B cell (primary cell): ENCODE measurements around the gene BHLHE40. TPM values are rescaled to one million over a fixed set of nuclear protein-coding genes. Genes with fewer than 3 reads are reported as not detected.

ENCODE experiments used
- ATAC-seq: fragments of 200-7000 bp; cut with Tn5 transposase; one replicate; pipeline ENCODE4 v1.10.0; 2021; ENCODE audit warnings: low read depth, mild to moderate bottlenecking, moderate number of reproducible peaks, moderate library complexity
- CTCF ChIA-PET: fragments of 350-600 bp; sonication (Branson Sonifier 250); formaldehyde crosslinking; loops from one replicate; lab custom pipeline; 2021; ENCODE audit warnings: antibody characterized with exemption, inconsistent platforms; lab: Charles Lee
- POLR2A ChIA-PET: fragments of 350-600 bp; sonication (Branson Sonifier 250); formaldehyde crosslinking; loops from one replicate; lab custom pipeline; 2021; ENCODE audit warnings: antibody characterized with exemption; lab: Charles Lee
- DNase-seq: peaks from one replicate; pipeline ENCODE4 v3.0.0; 2013
- H2AFZ ChIP-seq: 2 replicates; pipeline ENCODE4 v1.6.1; 2012; ENCODE audit warnings: mild to moderate bottlenecking, low read depth, low read length; ENCODE audit not compliant: insufficient read depth, poor library complexity, severe bottlenecking
- H3K27ac ChIP-seq, 2 donors: 1 replicate in 1 of 2; 2 replicates in 1 of 2; pipeline ENCODE4 v1.5.1; 2012 to 2013; ENCODE audit warnings: low read length in 2 of 2, mild to moderate bottlenecking in 2 of 2, moderate library complexity in 1 of 2
- H3K27me3 ChIP-seq, 4 experiments: fragments of 200-600 bp in 1 of 4; sonication (generic) in 1 of 4; replicated peaks in 1 of 4; 1 replicate in 2 of 4; 2 replicates in 2 of 4; pipeline versions ENCODE4 v1.6.1 to v1.7.0; 2013 to 2016; ENCODE audit warnings: low read length in 3 of 4, mild to moderate bottlenecking in 2 of 4, mixed read lengths in 1 of 4, moderate library complexity in 1 of 4; ENCODE audit not compliant: insufficient read depth in 4 of 4, control insufficient read depth in 3 of 4; ENCODE audit errors: control extremely low read depth in 1 of 4
- H3K36me3 ChIP-seq, 2 experiments: replicated peaks in 1 of 2; 1 replicate in 1 of 2; 2 replicates in 1 of 2; pipeline versions ENCODE4 v1.6.1 to v1.7.1; 2013; ENCODE audit warnings: low read length in 1 of 2; ENCODE audit not compliant: insufficient read depth in 2 of 2, control insufficient read depth in 1 of 2; ENCODE audit errors: control extremely low read depth in 1 of 2, extremely low read depth in 1 of 2
- H3K4me1 ChIP-seq, 2 donors: fragments of 200-600 bp in 1 of 2; sonication (generic) in 1 of 2; 1 replicate in 1 of 2; 2 replicates in 1 of 2; pipeline versions ENCODE4 v1.5.1 to v1.6.1; 2013 to 2017; ENCODE audit warnings: low read length in 2 of 2; ENCODE audit not compliant: control insufficient read depth in 2 of 2, insufficient read depth in 2 of 2
- H3K4me2 ChIP-seq: replicated peaks from 2 replicates; pipeline ENCODE3; 2012; ENCODE audit warnings: mild to moderate bottlenecking, low read depth, low read length; ENCODE audit not compliant: poor library complexity, severe bottlenecking
- H3K4me3 ChIP-seq, 5 experiments: fragments of 200-600 bp in 1 of 5; sonication (generic) in 1 of 5; 1 replicate in 3 of 5; 2 replicates in 2 of 5; pipeline versions ENCODE4 v1.5.1 to v1.7.0; 2011 to 2016; ENCODE audit warnings: low read length in 4 of 5, mild to moderate bottlenecking in 4 of 5, low read depth in 2 of 5, control low read depth in 1 of 5, moderate library complexity in 1 of 5; ENCODE audit not compliant: insufficient read depth in 1 of 5; ENCODE audit errors: control extremely low read depth in 1 of 5, extremely low read depth in 1 of 5
- H3K79me2 ChIP-seq: fragments of 200-600 bp; sonication (generic); one replicate; pipeline ENCODE4 v1.6.0; 2016; ENCODE audit warnings: low read length; ENCODE audit not compliant: control insufficient read depth, insufficient read depth
- H3K9ac ChIP-seq: fragments of 200-600 bp; sonication (generic); 2 replicates; pipeline ENCODE4 v1.6.1; 2017; ENCODE audit warnings: mild to moderate bottlenecking, low read length, moderate library complexity
- H3K9me3 ChIP-seq, 3 donors: one replicate each; pipeline versions ENCODE4 v1.6.1 to v1.7.1; 2013; ENCODE audit warnings: low read length in 2 of 3; ENCODE audit not compliant: control insufficient read depth in 2 of 3, insufficient read depth in 1 of 3; ENCODE audit errors: control extremely low read depth in 1 of 3
- H4K20me1 ChIP-seq: 2 replicates; pipeline ENCODE4 v1.6.0; 2012; ENCODE audit warnings: mild to moderate bottlenecking, low read length; ENCODE audit not compliant: insufficient read depth, control insufficient read depth, poor library complexity, severe bottlenecking
- H3K27ac Mint-ChIP-seq: one replicate; pipeline ENCODE4 v1.8.0; 2021; ENCODE audit warnings: mixed read lengths
- H3K27me3 Mint-ChIP-seq: one replicate; pipeline ENCODE4 v1.8.0; 2021; ENCODE audit warnings: mixed read lengths
- H3K4me1 Mint-ChIP-seq: one replicate; pipeline ENCODE4 v1.8.0; 2021; ENCODE audit warnings: mixed read lengths
- H3K4me3 Mint-ChIP-seq: one replicate; pipeline ENCODE4 v1.8.0; 2021; ENCODE audit warnings: mixed read lengths
- H3K9me3 Mint-ChIP-seq: one replicate; pipeline ENCODE4 v1.8.0; 2022; ENCODE audit warnings: mixed read lengths; ENCODE audit not compliant: insufficient read depth
- EZH2 ChIP-seq: IDR thresholded peaks from 2 replicates; pipeline ENCODE4 v1.6.1; 2012; ENCODE audit warnings: borderline replicate concordance, low read depth, mild to moderate bottlenecking, moderate library complexity, low read length; ENCODE audit not compliant: insufficient read depth, poor library complexity, severe bottlenecking
- WGBS: methylation state at CpG from one replicate; pipeline ENCODE4 v1.1.5; 2013; ENCODE audit warnings: missing lambda C conversion rate; ENCODE audit not compliant: insufficient coverage; 5-methylcytosine and 5-hydroxymethylcytosine counted together
- intact Hi-C: fragments of 100-400 bp; cut with micrococcal nuclease; formaldehyde crosslinking; loops from one replicate; pipeline ENCODE4 v1.10.0; 2022
- polyA plus RNA-seq: library from polyadenylated mRNA; depleted of rRNA; stranded (reverse); fragments of >200 nt; gene quantifications from 2 replicates; pipeline ENCODE4 v1.2.3, GENCODE V29; 2012
- total RNA-seq, 2 donors: library from RNA; stranded (reverse); fragments of 120-200 nt in 1 of 2; gene quantifications; 1 replicate in 1 of 2; 2 replicates in 1 of 2; pipeline versions ENCODE4 v1.2.3 to v1.2.4, GENCODE V29; 2013 to 2022
- TF ChIP-seq, protein P1 (sequence below): fragments of 200-600 bp; IDR thresholded peaks from one replicate; pipeline ENCODE4 v1.8.0; 2022; ENCODE audit warnings: antibody characterized with exemption, mild to moderate bottlenecking

The BHLHE40 gene
- total and polyA plus RNA-seq, 2 donors (not counting 1 experiment from before 2014, with no cell fraction given) = 26.2 to 53.8 TPM

GRCh38 chr3:4936982-4937614 lies 42.1 kb upstream of the BHLHE40 start:
- Histone ChIP-seq H3K79me2 (no peaks in the 10 kb centered on the region), H3K9ac (no peak overlapping the region), H3K4me1 (no peaks in the 10 kb centered on the region), H2AFZ (no peak overlapping the region), H4K20me1 (no peaks in the 10 kb centered on the region), H3K27me3 (no peaks in the 10 kb centered on the region), H3K4me3 (no peak overlapping the region), H3K36me3 (no peaks in the 10 kb centered on the region), H3K9me3 (no peaks in the 10 kb centered on the region), H3K4me2 (no peak overlapping the region), H3K27ac (no peak overlapping the region)
- peaks cover 8% of the 10 kb centered on the region for H3K4me1 Mint-ChIP-seq
- ChIA-PET CTCF (no interaction called here), POLR2A (no interaction called here)
- no peaks in the 10 kb centered on the region for H3K9me3 Mint-ChIP-seq
- ATAC-seq (no peak), DNase-seq (no peak)
- WGBS = 92% methylated on average over 5 of the region's 6 CpGs
- H3K27ac Mint-ChIP-seq = no peak overlapping the region
- TF ChIP-seq, protein P1, sequence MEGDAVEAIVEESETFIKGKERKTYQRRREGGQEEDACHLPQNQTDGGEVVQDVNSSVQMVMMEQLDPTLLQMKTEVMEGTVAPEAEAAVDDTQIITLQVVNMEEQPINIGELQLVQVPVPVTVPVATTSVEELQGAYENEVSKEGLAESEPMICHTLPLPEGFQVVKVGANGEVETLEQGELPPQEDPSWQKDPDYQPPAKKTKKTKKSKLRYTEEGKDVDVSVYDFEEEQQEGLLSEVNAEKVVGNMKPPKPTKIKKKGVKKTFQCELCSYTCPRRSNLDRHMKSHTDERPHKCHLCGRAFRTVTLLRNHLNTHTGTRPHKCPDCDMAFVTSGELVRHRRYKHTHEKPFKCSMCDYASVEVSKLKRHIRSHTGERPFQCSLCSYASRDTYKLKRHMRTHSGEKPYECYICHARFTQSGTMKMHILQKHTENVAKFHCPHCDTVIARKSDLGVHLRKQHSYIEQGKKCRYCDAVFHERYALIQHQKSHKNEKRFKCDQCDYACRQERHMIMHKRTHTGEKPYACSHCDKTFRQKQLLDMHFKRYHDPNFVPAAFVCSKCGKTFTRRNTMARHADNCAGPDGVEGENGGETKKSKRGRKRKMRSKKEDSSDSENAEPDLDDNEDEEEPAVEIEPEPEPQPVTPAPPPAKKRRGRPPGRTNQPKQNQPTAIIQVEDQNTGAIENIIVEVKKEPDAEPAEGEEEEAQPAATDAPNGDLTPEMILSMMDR = no peak
- no peak for TF ChIP-seq EZH2
- H3K27me3 Mint-ChIP-seq = no peaks in the 10 kb centered on the region
- intact Hi-C loops = no loop called here
- H3K4me3 Mint-ChIP-seq = no peak overlapping the region

GRCh38 chr3:4938281-4938982 lies 40.8 kb upstream of the BHLHE40 start:
- Histone ChIP-seq H3K4me3 (no peak overlapping the region), H3K4me1 (no peaks in the 10 kb centered on the region), H3K36me3 (no peaks in the 10 kb centered on the region), H3K27ac (no peak overlapping the region), H3K79me2 (no peaks in the 10 kb centered on the region), H4K20me1 (no peaks in the 10 kb centered on the region), H3K9me3 (no peaks in the 10 kb centered on the region), H2AFZ (no peak overlapping the region), H3K9ac (no peak overlapping the region), H3K27me3 (no peaks in the 10 kb centered on the region), H3K4me2 (no peak overlapping the region)
- H3K4me3 Mint-ChIP-seq = no peak overlapping the region
- intact Hi-C loops = no loop called here
- no peak overlapping the region for H3K27ac Mint-ChIP-seq
- TF ChIP-seq, protein P1 = no peak
- TF ChIP-seq EZH2 = no peak
- ChIA-PET CTCF (interaction anchor here (1.0 kb wide), 1 partner anchor 11 kb away, joined by 3 read pairs; no protein-coding TSS in a partner anchor), POLR2A (no interaction called here)
- H3K9me3 Mint-ChIP-seq = no peaks in the 10 kb centered on the region
- no peak for ATAC-seq
- no peak for DNase-seq
- H3K27me3 Mint-ChIP-seq = no peaks in the 10 kb centered on the region
- peaks cover 8% of the 10 kb centered on the region for H3K4me1 Mint-ChIP-seq
- no CpG with 5 or more reads among the region's 3 CpGs for WGBS
